PC-9 (cell line): Measurements from ENCODE around the gene SLC12A9. TPM values are rescaled to one million over a fixed set of nuclear protein-coding genes. Genes with fewer than 3 reads are reported as not detected.

Experiments used
- BruUV-seq: library from RNA; stranded (reverse); fragments of 400-500 nt; replicated peaks from 2 replicates; lab custom pipeline; 2021; lab: Mats Ljungman, UMichigan
- CTCF ChIA-PET: fragments of 300-600 bp; sonication (Branson Sonifier 250); formaldehyde crosslinking; loops from one replicate; lab custom pipeline; 2022; ENCODE audit warnings: antibody characterized with exemption; lab: Charles Lee
- POLR2A ChIA-PET: fragments of 300-600 bp; sonication (Branson Sonifier 250); formaldehyde crosslinking; loops from one replicate; lab custom pipeline; 2022; ENCODE audit warnings: antibody characterized with exemption; ENCODE audit not compliant: unreplicated experiment; lab: Charles Lee
- DNase-seq, 2 experiments: peaks; one replicate each; pipeline versions ENCODE4 v3.0.0 to v3.0.0-alpha.2; 2015 to 2022; ENCODE audit warnings: mixed read lengths in 1 of 2
- H2AFZ ChIP-seq: fragments of 200-600 bp; sonication (generic); 2 replicates; pipeline ENCODE4 v1.8.1; 2017; ENCODE audit warnings: antibody characterized with exemption
- H3F3A ChIP-seq: fragments of 200-600 bp; sonication (generic); 2 replicates; pipeline ENCODE4 v1.8.1; 2017; ENCODE audit warnings: antibody characterized with exemption, mild to moderate bottlenecking, low read depth; ENCODE audit not compliant: insufficient read depth
- H3K27ac ChIP-seq: fragments of 200-600 bp; sonication (generic); 2 replicates; pipeline ENCODE4 v1.6.1; 2016; ENCODE audit warnings: mixed run types
- H3K27me3 ChIP-seq: fragments of 200-600 bp; sonication (generic); 2 replicates; pipeline ENCODE4 v1.6.1; 2016; ENCODE audit warnings: low read depth, mixed run types; ENCODE audit not compliant: insufficient read depth
- H3K36me3 ChIP-seq: fragments of 200-600 bp; sonication (generic); 2 replicates; pipeline ENCODE4 v1.6.1; 2016; ENCODE audit warnings: low read depth, mixed run types
- H3K4me1 ChIP-seq: fragments of 200-600 bp; sonication (generic); replicated peaks from 2 replicates; pipeline ENCODE4 v1.6.1; 2016; ENCODE audit warnings: mixed run types; ENCODE audit not compliant: insufficient read depth
- H3K4me2 ChIP-seq: fragments of 200-600 bp; sonication (generic); 2 replicates; pipeline ENCODE4 v1.6.1; 2017; ENCODE audit warnings: mixed run types
- H3K4me3 ChIP-seq: fragments of 200-600 bp; sonication (generic); 2 replicates; pipeline ENCODE4 v1.6.1; 2016; ENCODE audit warnings: mixed run types
- H3K79me2 ChIP-seq: fragments of 200-600 bp; sonication (generic); 2 replicates; pipeline ENCODE4 v1.6.1; 2017; ENCODE audit warnings: low read depth, mixed run types
- H3K9me2 ChIP-seq: fragments of 200-600 bp; sonication (generic); 2 replicates; pipeline ENCODE4 v1.8.1; 2017; ENCODE audit warnings: mild to moderate bottlenecking; ENCODE audit not compliant: insufficient read depth
- H3K9me3 ChIP-seq: fragments of 200-600 bp; sonication (generic); 2 replicates; pipeline ENCODE4 v1.8.1; 2016; ENCODE audit warnings: low read depth; ENCODE audit not compliant: insufficient read depth
- H4K20me1 ChIP-seq: fragments of 200-600 bp; sonication (generic); 2 replicates; pipeline ENCODE4 v1.8.1; 2017; ENCODE audit not compliant: insufficient read depth
- CTCF ChIP-seq: fragments of 200-600 bp; sonication (generic); conservative IDR thresholded peaks from 2 replicates; pipeline ENCODE4 v1.6.1; 2017; ENCODE audit warnings: mixed run types, antibody characterized with exemption, mild to moderate bottlenecking, moderate library complexity
- EZH2 ChIP-seq: fragments of 200-600 bp; sonication (generic); IDR thresholded peaks from 2 replicates; pipeline ENCODE4 v1.8.0; 2017; ENCODE audit warnings: antibody characterized with exemption, low read depth
- intact Hi-C: fragments of 100-400 bp; cut with micrococcal nuclease; formaldehyde crosslinking; loops from one replicate; pipeline ENCODE4 v1.10.0; 2022; ENCODE audit not compliant: unreplicated experiment
- total RNA-seq: library from RNA; stranded (reverse); gene quantifications from 2 replicates; pipeline ENCODE4 v1.2.3, GENCODE V29; 2021

Gene SLC12A9
- total RNA-seq, 1 experiment from 2014 or later, result 36.7 TPM

- H2AFZ ChIP-seq, result peak overlapping the region; percentile 88
- peak overlapping the region; percentile 96 for H3K4me2 ChIP-seq
- DNase-seq, result no peak
- H3K27ac ChIP-seq, result peak overlapping the region; percentile 86
- BruUV-seq, result no TSS peak
- intact Hi-C loops, result no loop called here
- TF ChIP-seq CTCF, result no peak
- TF ChIP-seq EZH2, result no peak
- H3K4me3 ChIP-seq, result peak overlapping the region; percentile 99
- H3K36me3 ChIP-seq, result peaks cover 21% of the 10 kb centered on the region
- H3F3A ChIP-seq, result peaks cover 33% of the 10 kb centered on the region; the same call in 1 of the 2 replicates
- H3K27me3 ChIP-seq, result no peaks in the 10 kb centered on the region
- peaks cover 21% of the 10 kb centered on the region for H3K4me1 ChIP-seq
- H3K9me2 ChIP-seq, result no peaks in the 10 kb centered on the region
- POLR2A ChIA-PET, result interaction anchor here (0.6 kb wide), 1 partner anchor 55 kb away, joined by 5 read pairs; no protein-coding TSS in a partner anchor
- CTCF ChIA-PET, result no interaction called here
- H4K20me1 ChIP-seq, result peaks cover 21% of the 10 kb centered on the region
- H3K9me3 ChIP-seq, result no peaks in the 10 kb centered on the region
- peaks cover 46% of the 10 kb centered on the region for H3K79me2 ChIP-seq
These were observed 21.2 kb downstream of the SLC12A9 start for GRCh38 chr7:100873599-100874299.

GRCh38 chr7:100874300-100874576 lies 21.7 kb downstream of the SLC12A9 start:
- no peak for DNase-seq
- Histone ChIP-seq H3K4me2 (peak overlapping the region; percentile 96), H3K9me2 (no peaks in the 10 kb centered on the region), H3F3A (peaks cover 33% of the 10 kb centered on the region; the same call in 1 of the 2 replicates), H4K20me1 (peaks cover 26% of the 10 kb centered on the region), H3K79me2 (peaks cover 46% of the 10 kb centered on the region), H3K9me3 (no peaks in the 10 kb centered on the region), H3K4me1 (peaks cover 19% of the 10 kb centered on the region), H2AFZ (peak overlapping the region; percentile 88), H3K27ac (peak overlapping the region; percentile 86), H3K36me3 (peaks cover 26% of the 10 kb centered on the region), H3K27me3 (no peaks in the 10 kb centered on the region), H3K4me3 (peak overlapping the region; percentile 99)
- ChIA-PET CTCF (no interaction called here), POLR2A (no interaction called here)
- intact Hi-C loops, result no loop called here
- BruUV-seq, result no TSS peak
- TF ChIP-seq EZH2 (no peak), CTCF (no peak)

- H2AFZ ChIP-seq, result peak within 1 kb of the TSS; percentile 90
- peaks cover 33% of the 10 kb centered on the region; the same call in 1 of the 2 replicates for H3F3A ChIP-seq
- DNase-seq, result peak; percentile 91 to 98
- H4K20me1 ChIP-seq, result peaks cover 32% of the 10 kb centered on the region
- peak within 1 kb of the TSS; percentile 99 for H3K4me3 ChIP-seq
- peak within 1 kb of the TSS; percentile 100 for H3K4me2 ChIP-seq
- TF ChIP-seq EZH2 (no peak), CTCF (peak; percentile 57)
- no peaks in the 10 kb centered on the region for H3K27me3 ChIP-seq
- BruUV-seq, result TSS peak; percentile 96
- H3K79me2 ChIP-seq, result peaks cover 51% of the 10 kb centered on the region
- peaks cover 19% of the 10 kb centered on the region for H3K4me1 ChIP-seq
- H3K9me3 ChIP-seq, result no peaks in the 10 kb centered on the region
- POLR2A ChIA-PET, result interaction anchor here (0.6 to 1.1 kb wide), 12 partner anchors 12 to 538 kb away, joined by 3 to 24 read pairs (median 7); partner anchors contain the start of genes MOSPD3, TRIM56 and UFSP1
- H3K9me2 ChIP-seq, result no peaks in the 10 kb centered on the region
- peaks cover 31% of the 10 kb centered on the region for H3K36me3 ChIP-seq
- CTCF ChIA-PET, result interaction anchor here (0.6 to 1.1 kb wide), 6 partner anchors 15 to 1518 kb away, joined by 3 to 12 read pairs (median 6); partner anchors contain the start of genes POP7 and UFSP1
- intact Hi-C loops, result no loop called here
- H3K27ac ChIP-seq, result peak within 1 kb of the TSS; percentile 86
These were observed 22.3 kb downstream of the SLC12A9 start, which contains the start of gene SRRT for GRCh38 chr7:100874577-100875355. Gene SRRT (plus strand): TSS chr7:100875103. CDS start chr7:100875591, 488 bp downstream.
